NT2/D1 (cell line): ENCODE measurements around the gene CH25H.

Experiments
- SUZ12 ChIP-seq: IDR thresholded peaks from 2 replicates; pipeline ENCODE4 v1.6.1; 2011; ENCODE audit not compliant: insufficient read length, insufficient read depth; ENCODE audit errors: extremely low read depth
- YY1 ChIP-seq: IDR thresholded peaks from 2 replicates; pipeline ENCODE4 v1.6.1; 2011; ENCODE audit not compliant: insufficient read length, insufficient read depth
- ZNF274 ChIP-seq: IDR thresholded peaks from 2 replicates; pipeline ENCODE4 v1.6.1; 2011; ENCODE audit warnings: mild to moderate bottlenecking, low read depth, low read length

- TF ChIP-seq ZNF274 (no peak), YY1 (no peak), SUZ12 (no peak)
Observed at GRCh38 chr10:89173075-89173474, 34.0 kb downstream of the CH25H start.
